ENCODE results near the gene RBBP8. TPM values are rescaled to one million over a fixed set of nuclear protein-coding genes. Genes with fewer than 3 reads are reported as not detected.

Gene RBBP8
- total RNA-seq, 1 donor from 2014 or later, result 44.0 TPM

- TF ChIP-seq, protein P1, sequence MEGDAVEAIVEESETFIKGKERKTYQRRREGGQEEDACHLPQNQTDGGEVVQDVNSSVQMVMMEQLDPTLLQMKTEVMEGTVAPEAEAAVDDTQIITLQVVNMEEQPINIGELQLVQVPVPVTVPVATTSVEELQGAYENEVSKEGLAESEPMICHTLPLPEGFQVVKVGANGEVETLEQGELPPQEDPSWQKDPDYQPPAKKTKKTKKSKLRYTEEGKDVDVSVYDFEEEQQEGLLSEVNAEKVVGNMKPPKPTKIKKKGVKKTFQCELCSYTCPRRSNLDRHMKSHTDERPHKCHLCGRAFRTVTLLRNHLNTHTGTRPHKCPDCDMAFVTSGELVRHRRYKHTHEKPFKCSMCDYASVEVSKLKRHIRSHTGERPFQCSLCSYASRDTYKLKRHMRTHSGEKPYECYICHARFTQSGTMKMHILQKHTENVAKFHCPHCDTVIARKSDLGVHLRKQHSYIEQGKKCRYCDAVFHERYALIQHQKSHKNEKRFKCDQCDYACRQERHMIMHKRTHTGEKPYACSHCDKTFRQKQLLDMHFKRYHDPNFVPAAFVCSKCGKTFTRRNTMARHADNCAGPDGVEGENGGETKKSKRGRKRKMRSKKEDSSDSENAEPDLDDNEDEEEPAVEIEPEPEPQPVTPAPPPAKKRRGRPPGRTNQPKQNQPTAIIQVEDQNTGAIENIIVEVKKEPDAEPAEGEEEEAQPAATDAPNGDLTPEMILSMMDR (IDR thresholded peaks at IDR 0.05; ENCODE audit: insufficient read depth, low read length, poor library complexity, severe bottlenecking), result no peak
- no peak for DNase-seq (ENCODE audit: low read depth)
- no peaks in the 10 kb centered on the region for H3K36me3 ChIP-seq (ENCODE audit: control insufficient read depth, insufficient read depth, low read length)
- H3K4me3 ChIP-seq (ENCODE audit: low read depth, low read length), result no peak overlapping the region
- no peaks in the 10 kb centered on the region for H3K27me3 ChIP-seq (ENCODE audit: control insufficient read depth, insufficient read depth, low read length)
These were observed 99.9 kb downstream of the RBBP8 start for GRCh38 chr18:23033056-23033455.

- TF ChIP-seq, protein P1 (IDR thresholded peaks at IDR 0.05; ENCODE audit: insufficient read depth, low read length, poor library complexity, severe bottlenecking), result no peak
- no peak for DNase-seq (ENCODE audit: low read depth)
- no peaks in the 10 kb centered on the region for H3K36me3 ChIP-seq (ENCODE audit: control insufficient read depth, insufficient read depth, low read length)
- no peak overlapping the region for H3K4me3 ChIP-seq (ENCODE audit: low read depth, low read length)
- no peaks in the 10 kb centered on the region for H3K27me3 ChIP-seq (ENCODE audit: control insufficient read depth, insufficient read depth, low read length)
These were observed 103.6 kb downstream of the RBBP8 start for GRCh38 chr18:23036660-23037201.

GRCh38 chr18:23037646-23038045 is 104.5 kb downstream of the RBBP8 start:
- Histone ChIP-seq H3K4me3 (ENCODE audit: low read depth, low read length) (no peak overlapping the region), H3K36me3 (ENCODE audit: control insufficient read depth, insufficient read depth, low read length) (no peaks in the 10 kb centered on the region), H3K27me3 (ENCODE audit: control insufficient read depth, insufficient read depth, low read length) (no peaks in the 10 kb centered on the region)
- DNase-seq (ENCODE audit: low read depth), result no peak
- TF ChIP-seq, protein P1 (IDR thresholded peaks at IDR 0.05; ENCODE audit: insufficient read depth, low read length, poor library complexity, severe bottlenecking), result no peak

DNA sequence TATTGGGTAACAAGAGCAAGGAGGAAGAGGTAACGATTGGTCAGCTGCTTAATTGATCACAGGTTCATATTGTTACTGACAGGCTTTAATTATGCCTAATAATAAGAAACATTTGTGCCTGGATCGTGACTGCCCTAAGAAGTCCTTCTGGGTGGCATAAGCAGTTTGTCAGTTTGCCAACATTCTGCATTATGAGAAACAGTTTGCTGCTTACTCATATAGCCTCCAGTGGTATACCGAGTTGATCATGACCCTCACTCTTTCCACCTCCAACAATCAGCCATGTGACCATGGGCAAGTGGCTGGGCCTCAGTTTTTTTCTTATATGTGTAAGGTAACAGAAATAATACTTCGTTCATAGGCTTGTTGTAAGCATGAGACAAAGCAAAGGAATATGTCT is 105.6 kb downstream of the RBBP8 start:
- Histone ChIP-seq H3K4me3 (ENCODE audit: low read depth, low read length) (no peak overlapping the region), H3K27me3 (ENCODE audit: control insufficient read depth, insufficient read depth, low read length) (no peaks in the 10 kb centered on the region), H3K36me3 (ENCODE audit: control insufficient read depth, insufficient read depth, low read length) (no peaks in the 10 kb centered on the region)
- TF ChIP-seq, protein P1 (IDR thresholded peaks at IDR 0.05; ENCODE audit: insufficient read depth, low read length, poor library complexity, severe bottlenecking), result no peak
- peak; percentile 7 for DNase-seq (ENCODE audit: low read depth)

DNA sequence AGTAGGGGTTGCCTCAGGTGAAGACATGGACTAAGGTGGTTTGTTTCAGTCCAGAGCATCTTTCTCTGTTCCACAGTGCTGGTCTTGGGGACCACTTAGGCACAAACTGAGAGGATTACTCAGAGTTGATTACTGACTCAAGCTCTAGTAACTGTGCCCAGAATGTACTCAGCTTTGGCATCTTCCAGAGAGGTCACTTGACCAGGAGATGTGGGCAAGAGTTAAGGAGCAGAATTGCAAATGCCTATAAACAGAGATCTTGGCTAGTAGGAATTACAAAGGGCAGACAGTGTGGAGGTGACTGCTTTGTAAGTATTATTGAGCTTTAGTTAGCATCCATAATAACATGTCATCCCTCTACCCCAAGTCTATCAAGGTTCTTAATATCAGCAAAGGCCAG is 109.0 kb downstream of the RBBP8 start:
- Histone ChIP-seq H3K4me3 (ENCODE audit: low read depth, low read length) (no peak overlapping the region), H3K36me3 (ENCODE audit: control insufficient read depth, insufficient read depth, low read length) (no peaks in the 10 kb centered on the region), H3K27me3 (ENCODE audit: control insufficient read depth, insufficient read depth, low read length) (no peaks in the 10 kb centered on the region)
- no peak for DNase-seq (ENCODE audit: low read depth)
- TF ChIP-seq, protein P1 (IDR thresholded peaks at IDR 0.05; ENCODE audit: insufficient read depth, low read length, poor library complexity, severe bottlenecking), result no peak

DNA sequence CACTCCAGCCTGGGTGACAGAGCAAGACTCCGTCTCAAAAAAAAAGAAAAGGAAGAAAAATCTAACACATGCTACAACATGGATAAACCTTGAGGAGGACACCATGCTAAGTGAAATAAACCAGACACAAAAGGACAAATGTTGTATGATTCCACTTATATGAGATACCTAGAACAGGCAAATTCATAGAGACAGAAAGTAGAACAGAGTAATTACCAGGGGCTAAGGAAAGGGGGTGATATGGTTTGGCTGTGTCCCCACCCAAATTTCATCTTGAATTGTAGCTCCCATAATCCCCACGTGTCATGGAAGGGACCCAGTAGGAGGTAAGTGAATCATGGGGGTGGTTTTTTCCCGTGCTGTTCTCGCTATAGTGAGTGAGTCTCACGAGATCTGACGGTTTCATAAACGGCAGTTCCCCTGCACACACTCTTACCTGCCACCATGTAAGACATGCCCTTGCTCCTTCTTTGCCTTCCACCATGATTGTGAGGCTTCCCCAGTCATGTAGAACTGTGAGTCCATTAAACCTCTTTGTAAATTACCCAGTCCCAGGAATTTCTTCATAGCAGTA is 110.8 kb downstream of the RBBP8 start:
- no peak overlapping the region for H3K4me3 ChIP-seq (ENCODE audit: low read depth, low read length)
- no peak for DNase-seq (ENCODE audit: low read depth)
- H3K27me3 ChIP-seq (ENCODE audit: control insufficient read depth, insufficient read depth, low read length), result no peaks in the 10 kb centered on the region
- no peaks in the 10 kb centered on the region for H3K36me3 ChIP-seq (ENCODE audit: control insufficient read depth, insufficient read depth, low read length)
- TF ChIP-seq, protein P1 (IDR thresholded peaks at IDR 0.05; ENCODE audit: insufficient read depth, low read length, poor library complexity, severe bottlenecking), result no peak

Data from kidney epithelial cell (primary cell).